ENCODE data around the gene MFN2. TPM values are rescaled to one million over a fixed set of nuclear protein-coding genes. Genes with fewer than 3 reads are reported as not detected.

Gene MFN2
- total RNA-seq, 1 donor from 2014 or later: 71.1 TPM

GRCh38 chr1:11960276-11960675, 20.0 kb upstream of the MFN2 start:
- DNase-seq (ENCODE audit: low spot score): no peak

GRCh38 chr1:11960715-11961114, 19.5 kb upstream of the MFN2 start:
- DNase-seq (ENCODE audit: low spot score): no peak

DNA sequence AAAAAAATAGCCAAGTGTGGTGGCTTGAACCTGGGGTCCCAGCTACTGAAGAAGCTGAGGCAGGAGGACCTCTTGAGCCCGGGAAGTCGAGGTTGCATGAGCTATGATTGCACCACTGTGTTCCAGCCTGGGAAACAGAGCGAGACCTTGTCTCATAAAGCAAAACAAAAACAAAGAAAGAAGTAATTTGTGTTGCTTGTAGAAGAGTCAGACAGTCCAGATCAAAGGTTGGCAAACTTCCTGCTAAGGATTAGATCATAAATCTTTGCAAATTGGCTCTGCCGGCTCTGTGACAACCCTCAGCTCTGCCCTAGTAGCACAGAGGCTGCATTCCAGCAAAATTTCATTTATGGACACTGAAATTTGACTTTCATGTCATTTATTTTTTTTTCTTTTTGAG, 19.0 kb upstream of the MFN2 start:
- DNase-seq (ENCODE audit: low spot score): no peak

DNA sequence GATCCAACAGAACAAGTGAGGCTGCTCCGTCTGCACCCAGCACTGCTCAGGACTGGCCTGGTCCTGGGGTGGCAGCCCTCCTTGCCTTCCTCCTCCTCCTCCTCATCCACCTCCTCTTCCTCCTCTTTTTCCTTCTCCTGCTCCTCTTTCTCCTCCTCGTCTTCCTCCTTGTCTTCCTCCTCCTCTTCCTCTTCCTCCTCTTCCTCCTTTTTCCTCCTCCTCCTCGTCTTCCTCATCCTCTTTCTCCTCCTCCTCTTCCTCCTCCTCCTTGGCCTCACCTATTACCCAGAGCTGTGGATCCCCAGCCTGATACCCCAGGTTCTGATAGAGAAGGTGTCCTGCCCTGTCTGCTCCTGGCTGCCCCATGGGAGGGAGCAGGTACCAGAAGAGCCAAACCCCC, 16.6 kb upstream of the MFN2 start:
- no peak for DNase-seq (ENCODE audit: low spot score)

- no peak for DNase-seq (ENCODE audit: low spot score)
Measured at GRCh38 chr1:11964656-11965055, 15.6 kb upstream of the MFN2 start.

- DNase-seq (ENCODE audit: low spot score): no peak
Measured at GRCh38 chr1:11967028-11967547, 13.2 kb upstream of the MFN2 start.

DNA sequence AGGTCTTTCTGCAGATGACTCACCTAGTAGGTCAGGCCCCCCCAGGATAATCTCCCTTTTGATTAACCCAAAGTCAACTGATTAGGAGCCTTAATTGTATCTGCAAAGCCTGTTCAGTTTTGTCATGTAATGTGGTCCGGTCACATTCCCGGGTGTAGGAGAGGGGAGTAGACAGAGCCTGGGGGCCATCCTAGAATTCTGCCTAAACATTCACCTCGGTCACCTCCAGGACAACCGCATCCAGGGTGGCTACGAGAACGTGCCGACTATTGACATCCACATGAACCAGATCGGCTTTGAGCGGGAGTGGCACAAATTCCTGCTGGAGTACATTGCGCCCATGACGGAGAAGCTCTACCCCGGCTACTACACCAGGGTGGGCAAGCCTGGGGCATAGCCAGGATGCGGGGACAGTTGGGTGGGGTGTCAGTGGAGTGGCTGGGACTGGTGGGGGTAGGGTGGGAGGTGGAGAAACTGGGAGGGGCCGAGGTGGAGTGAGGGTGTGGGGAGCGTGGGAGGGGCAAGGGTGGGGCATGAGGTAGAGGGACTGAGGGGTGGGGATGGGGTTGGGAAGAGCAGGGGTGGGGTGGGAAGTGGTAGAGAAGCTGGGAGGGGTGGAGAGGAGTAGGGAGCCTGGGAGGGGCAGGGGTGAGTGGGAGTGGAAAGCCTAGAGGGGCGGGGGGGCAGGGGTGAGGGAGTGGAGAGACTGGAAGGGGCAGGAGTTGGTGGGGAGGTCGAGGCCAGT, 9.6 kb upstream of the MFN2 start:
- DNase-seq (ENCODE audit: low spot score): no peak

DNA sequence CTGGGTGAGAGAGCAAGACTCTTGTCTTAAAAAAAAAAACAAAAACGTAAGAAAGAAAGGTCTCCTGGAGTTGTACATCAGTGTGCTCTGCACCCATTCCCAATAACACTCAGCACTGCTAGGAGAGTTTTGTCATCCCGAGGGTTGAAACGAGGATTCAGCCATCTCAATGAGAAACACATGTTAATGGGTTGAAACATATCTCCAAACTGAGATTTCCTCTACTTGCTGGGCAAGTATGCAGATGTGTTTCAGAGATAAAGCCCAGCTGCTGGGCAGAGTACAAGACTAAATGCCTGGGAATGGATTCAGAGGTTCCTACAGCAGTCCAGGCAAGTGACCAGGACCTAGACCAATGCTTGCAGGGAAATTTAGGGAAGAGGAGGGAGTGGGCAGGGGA, 2.6 kb upstream of the MFN2 start:
- no peak for DNase-seq (ENCODE audit: low spot score)

GRCh38 chr1:11978301-11978700, 1.9 kb upstream of the MFN2 start:
- DNase-seq (ENCODE audit: low spot score): no peak

DNA sequence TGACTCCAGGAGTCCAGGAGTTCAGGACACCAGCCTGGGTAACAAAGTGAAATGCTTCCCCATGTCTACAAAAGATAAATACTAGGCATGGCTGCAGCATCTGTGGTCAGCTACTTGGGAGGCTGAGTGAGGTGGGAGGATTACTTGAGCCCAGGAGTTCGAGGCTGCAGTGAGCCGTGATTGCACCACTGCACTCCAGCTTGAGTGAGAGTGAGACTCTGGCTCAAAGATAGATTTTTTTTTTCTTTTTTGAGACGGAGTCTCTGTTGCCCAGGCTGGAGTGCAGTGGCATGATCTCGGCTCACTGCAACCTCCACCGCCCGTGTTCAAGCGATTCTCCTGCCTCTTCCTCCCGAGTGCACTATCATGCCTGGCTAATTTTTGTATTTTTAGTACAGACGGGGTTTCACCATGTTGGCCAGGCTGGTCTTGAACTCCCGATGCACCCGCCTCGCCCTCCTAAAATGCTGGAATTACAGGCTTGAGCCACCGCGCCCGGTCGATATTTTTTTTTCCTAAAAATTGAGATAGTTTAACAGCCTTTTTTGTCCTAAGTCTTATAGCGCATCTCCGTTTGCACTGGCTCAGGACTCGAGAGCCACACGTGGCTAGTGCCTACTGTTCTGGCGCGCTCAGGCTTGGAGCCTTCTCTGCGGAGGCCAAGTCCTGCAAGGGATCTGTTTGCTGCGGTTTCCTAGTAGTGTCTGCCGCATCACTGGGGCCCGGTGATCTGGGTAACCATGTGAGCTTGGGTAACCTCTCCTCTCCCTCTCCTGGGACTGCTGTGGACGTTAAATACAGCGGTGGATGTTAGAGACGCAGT, 1.0 kb upstream of the MFN2 start:
- DNase-seq (ENCODE audit: low spot score): no peak

GRCh38 chr1:11980676-11980972, 380 bp downstream of the MFN2 start:
- no peak for DNase-seq (ENCODE audit: low spot score)

DNA sequence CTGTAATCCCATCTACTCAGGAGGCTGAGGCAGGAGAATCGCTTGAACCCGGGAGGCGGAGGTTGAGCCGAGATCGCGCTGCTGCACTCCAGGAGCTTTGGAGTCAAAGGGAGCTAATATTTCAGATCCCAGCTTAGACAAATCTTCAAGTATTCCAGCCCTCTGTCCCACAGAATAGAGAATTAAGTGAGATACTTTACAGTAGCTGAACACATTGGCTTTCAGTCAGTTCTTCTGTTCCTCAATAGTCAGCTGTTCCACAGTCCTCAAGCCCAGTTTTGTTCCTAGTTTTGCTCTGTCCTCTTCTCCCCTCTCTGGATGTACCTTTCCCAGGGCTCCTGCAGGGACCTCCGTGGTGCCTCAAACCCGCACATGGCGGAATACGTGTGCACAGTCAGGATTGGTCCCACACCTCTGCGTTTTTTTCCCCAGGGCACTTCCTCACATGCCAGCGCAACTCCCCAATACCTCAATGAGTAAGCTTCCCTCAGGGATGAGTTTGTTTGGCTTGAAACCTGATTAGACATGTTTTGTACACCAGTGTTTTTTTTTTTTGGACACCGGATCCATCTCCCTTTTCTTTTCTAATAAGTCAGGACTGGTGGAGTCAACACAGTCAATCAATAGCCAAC, 1.2 kb downstream of the MFN2 start:
- DNase-seq (ENCODE audit: low spot score): no peak

GRCh38 chr1:11982010-11982392, 1.8 kb downstream of the MFN2 start:
- DNase-seq (ENCODE audit: low spot score): no peak

DNA sequence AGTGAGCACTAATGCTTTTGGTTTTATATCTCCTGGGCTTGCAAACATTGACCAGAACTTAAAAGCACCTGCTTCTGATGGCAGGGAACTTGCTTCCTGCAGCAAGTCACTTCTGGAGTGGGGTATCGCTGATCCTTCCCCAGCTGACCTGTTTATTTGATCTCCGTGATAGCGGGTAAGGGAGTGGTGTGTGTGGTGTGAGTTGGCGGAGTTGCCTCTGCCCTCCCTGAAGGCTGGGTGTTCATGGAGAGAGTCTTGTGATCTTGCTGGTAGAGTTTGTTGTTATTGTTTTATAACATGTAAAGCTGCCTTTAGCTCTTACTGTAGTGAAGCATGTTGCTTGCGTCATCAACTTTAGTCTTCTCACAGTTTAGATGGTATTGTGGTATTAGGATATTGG, 3.9 kb downstream of the MFN2 start:
- DNase-seq (ENCODE audit: low spot score): no peak

- DNase-seq (ENCODE audit: low spot score): no peak
Measured at GRCh38 chr1:11984576-11984975, 4.3 kb downstream of the MFN2 start.

GRCh38 chr1:11985171-11985570, 4.9 kb downstream of the MFN2 start:
- DNase-seq (ENCODE audit: low spot score): no peak

DNA sequence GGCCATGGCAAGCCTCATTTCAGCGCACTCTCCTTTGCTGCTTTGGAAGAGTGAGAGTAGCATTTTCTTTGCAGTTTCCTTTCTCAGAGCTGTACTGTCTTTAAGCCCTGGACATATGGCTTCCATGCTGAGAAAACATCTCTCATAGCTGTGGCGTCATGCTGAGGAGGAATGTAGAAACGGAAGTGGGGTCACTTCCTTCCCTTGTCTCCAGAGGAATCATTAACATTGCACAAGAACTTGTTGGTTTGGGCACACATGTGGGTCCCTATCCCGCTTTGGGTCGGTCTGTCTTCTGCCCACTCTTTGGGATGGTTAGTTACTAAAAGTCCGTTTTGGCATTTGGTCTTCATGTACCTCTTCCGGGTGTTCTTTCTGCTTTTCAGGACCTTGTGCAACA, 5.6 kb downstream of the MFN2 start:
- no peak for DNase-seq (ENCODE audit: low spot score)

DNA sequence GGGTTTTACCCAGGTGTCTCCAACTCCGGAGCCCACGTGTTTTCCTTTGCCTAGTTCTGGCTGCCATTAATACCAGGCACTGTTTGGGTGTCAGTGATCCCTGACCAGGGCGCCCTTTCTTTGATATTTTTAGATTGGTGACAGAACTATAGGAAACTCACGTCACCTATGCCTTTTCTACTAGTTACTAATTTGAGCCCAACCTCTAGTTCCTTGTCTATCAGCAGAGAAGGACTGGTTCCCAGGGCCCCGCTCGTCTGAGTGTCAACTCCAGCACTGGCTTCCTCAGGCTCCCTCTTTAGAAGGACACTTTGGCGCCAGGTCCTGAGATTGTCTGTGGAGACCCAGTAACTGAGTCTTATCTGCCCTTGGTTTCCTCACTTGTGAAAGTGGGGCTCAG, 9.4 kb downstream of the MFN2 start:
- DNase-seq (ENCODE audit: low spot score): no peak

GRCh38 chr1:11990303-11991032, 10.2 kb downstream of the MFN2 start:
- DNase-seq (ENCODE audit: low spot score): no peak

DNA sequence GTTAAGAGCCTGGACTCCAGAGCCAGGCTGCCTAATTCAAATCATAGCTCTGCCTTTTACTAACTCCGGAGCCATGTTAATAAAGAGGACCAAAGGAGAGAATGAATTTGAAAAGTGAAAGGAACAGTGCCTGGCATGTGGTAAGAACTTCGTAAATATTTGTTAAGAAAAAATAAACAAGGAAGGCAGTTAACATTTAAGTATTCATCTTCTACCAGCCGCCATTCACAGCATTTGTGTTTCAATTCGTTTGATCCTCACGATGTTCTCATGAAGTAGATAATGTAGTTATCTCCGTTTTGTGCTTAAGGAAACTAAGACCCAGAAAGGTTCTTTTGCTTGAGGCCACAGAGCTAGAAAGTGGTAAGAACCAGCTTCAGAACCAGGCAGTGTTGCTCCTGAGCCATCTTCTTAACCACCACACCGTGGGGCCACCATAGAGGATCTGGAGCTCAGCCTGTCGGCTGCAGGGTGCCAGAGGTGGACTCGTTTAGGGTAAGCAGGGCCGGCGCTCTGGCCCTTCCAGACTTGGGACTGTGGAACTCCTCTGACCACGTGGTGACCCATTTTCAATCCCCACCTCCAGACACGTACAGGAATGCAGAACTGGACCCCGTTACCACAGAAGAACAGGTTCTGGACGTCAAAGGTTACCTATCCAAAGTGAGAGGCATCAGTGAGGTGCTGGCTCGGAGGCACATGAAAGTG, 11.9 kb downstream of the MFN2 start:
- DNase-seq (ENCODE audit: low spot score): no peak

GRCh38 chr1:11997081-11997850, 17.0 kb downstream of the MFN2 start:
- DNase-seq (ENCODE audit: low spot score): no peak

Measured in mucosa of gallbladder (tissue), 1 donor.